ENCODE results near the gene PADI1.
"Not testable (repeated sequence)": the region's sequence is repeated elsewhere in the genome, so short reads cannot be mapped to it uniquely, and the experiment has no call there.

Gene PADI1

DNA sequence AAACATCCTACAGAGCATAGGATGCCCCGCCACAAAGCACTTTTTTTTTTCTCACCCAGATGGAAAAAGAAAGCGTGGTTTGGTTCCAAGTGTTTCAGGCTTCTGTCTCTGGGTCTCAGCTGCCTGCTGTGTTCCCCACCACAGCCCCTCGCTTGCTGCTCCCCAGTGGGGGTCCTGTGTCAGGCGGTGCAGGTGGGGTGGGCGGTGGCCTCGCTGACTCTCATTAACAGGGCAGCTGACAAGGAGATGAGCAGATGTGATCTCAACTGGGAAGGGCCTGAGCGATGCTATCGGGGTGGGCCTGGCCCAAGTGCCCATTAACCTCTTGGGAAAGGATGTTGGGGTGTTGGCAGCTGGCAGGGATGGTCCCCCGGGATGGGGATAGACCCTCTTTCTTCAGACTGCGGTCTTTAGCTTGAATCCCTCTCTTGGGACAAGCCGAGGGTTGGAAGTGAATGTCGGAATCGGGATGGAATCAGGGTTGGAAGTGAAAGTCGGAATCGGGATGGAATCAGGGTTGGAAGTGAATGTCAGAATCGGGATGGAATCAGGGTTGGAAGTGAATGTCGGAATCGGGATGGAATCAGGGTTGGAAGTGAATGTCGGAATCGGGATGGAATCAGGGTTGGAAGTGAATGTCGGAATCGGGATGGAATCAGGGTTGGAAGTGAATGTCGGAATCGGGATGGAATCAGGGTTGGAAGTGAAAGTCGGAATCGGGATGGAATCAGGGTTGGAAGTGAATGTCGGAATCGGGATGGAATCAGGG is 36.3 kb downstream of the PADI1 start:
- DNase-seq (ENCODE audit: low read depth) = not testable (repeated sequence)

DNA sequence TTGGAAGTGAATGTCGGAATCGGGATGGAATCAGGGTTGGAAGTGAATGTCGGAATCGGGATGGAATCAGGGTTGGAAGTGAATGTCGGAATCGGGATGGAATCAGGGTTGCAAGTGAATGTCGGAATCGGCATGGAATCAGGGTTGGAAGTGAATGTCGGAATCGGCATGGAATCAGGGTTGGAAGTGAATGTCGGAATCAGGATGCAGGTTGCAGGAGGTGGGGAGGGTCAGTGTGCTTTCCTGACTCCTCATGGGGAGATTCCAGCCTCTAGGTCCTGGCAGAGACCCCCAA is 36.8 kb downstream of the PADI1 start:
- DNase-seq (ENCODE audit: low read depth) = not testable (repeated sequence)

- DNase-seq (ENCODE audit: low read depth) = no peak
Observed at GRCh38 chr1:17243274-17243673, 38.3 kb downstream of the PADI1 start.

DNA sequence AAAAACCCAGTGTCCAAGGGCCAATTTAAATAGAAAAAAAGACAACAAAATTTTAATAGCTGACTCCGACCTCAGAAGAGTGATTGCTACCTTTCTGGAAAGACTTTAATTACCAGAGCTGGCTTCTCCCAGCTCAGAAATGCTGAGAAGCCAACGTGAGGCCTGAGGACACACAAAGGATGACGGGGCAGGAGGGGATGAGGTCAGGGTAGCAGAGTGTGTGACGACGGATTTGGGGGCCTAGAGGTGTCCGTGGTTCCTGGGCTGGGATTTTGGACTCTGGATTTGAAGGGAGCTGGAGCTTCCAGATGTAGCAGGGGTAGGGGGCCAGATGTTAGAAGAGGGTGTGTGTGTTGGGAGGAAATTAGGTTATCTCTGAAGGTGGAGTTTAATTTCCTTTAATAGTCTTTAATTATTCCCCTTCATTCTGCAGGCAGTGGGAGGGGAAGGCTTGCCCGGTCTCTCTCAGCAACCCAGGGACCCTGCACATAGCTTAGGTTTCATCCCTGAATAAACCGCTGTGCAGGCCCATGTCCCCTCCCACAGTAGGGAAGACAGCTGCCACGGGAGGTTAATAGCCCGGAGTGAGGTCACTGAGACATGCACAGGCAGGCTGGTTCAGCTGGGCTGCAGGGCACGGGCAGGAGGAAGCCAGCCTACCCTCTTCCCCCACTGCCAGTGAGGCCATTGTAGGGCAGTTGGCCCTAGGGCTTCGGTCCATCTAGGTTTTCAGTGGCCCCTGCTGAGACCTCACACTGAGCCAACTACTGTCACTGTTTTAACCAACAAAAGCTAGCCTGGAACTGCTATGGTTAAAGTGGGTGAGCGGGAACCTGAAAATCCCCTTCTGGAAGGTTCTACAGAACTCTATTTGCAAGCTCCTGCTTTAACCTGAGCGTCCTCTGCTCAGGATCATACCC is 40.2 kb downstream of the PADI1 start:
- no peak for DNase-seq (ENCODE audit: low read depth)

- DNase-seq (ENCODE audit: low read depth) = no peak
Observed at GRCh38 chr1:17245816-17246325, 40.9 kb downstream of the PADI1 start.

- DNase-seq (ENCODE audit: low read depth) = no peak
Observed at GRCh38 chr1:17246971-17247370, 42.0 kb downstream of the PADI1 start.

- no peak for DNase-seq (ENCODE audit: low read depth)
Observed at GRCh38 chr1:17248781-17249180, 43.9 kb downstream of the PADI1 start, which contains the start of gene PADI3. Gene PADI3, plus strand, starts transcription at chr1:17249098. Its CDS starts 40 bp downstream, at chr1:17249138.

DNA sequence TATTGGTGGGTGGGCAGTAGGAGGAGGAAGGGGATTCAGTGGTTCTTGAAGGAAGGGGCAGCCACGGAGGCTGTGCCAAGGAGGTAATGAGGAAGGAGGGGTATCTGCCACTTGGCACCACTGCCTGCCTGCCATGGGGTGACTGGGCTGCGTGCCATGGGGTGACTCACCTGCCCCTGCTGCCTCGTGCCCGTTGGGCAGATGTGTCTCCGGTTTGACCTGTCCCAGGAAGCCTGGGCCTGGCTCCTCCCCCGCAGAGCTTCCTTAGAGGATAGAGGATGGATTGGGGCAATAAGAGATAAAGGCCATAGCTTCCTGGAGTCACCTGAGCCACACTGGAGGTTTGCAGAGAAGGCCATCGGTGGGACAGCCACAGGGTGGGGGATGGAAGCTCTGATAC is 45.7 kb downstream of the PADI1 start:
- DNase-seq (ENCODE audit: low read depth) = no peak

GRCh38 chr1:17251246-17251645 is 46.3 kb downstream of the PADI1 start:
- DNase-seq (ENCODE audit: low read depth) = no peak

- no peak for DNase-seq (ENCODE audit: low read depth)
Observed at GRCh38 chr1:17251701-17252376, 46.9 kb downstream of the PADI1 start.

GRCh38 chr1:17255336-17255735 is 50.4 kb downstream of the PADI1 start:
- no peak for DNase-seq (ENCODE audit: low read depth)

- peak; percentile 16 for DNase-seq (ENCODE audit: low read depth)
Observed at GRCh38 chr1:17258116-17258757, 53.3 kb downstream of the PADI1 start.

DNA sequence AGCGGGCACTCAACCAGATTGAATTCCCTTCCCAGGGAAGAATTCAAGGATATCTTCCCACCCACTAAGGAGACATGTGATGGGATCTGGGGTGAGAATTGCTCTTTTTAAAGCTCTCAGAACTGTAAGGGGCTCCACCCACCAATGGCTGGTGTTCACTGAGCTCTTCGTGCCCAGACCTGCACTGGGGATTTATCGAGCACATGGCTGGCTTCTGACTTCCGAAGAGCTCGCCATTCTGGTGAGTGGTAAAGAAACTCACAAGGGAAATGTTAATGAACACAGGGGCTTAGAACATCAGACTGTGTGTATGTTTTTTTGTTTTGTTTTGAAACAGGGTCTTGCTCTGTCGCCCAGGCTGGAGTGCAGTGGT is 53.8 kb downstream of the PADI1 start:
- no peak for DNase-seq (ENCODE audit: low read depth)

DNA sequence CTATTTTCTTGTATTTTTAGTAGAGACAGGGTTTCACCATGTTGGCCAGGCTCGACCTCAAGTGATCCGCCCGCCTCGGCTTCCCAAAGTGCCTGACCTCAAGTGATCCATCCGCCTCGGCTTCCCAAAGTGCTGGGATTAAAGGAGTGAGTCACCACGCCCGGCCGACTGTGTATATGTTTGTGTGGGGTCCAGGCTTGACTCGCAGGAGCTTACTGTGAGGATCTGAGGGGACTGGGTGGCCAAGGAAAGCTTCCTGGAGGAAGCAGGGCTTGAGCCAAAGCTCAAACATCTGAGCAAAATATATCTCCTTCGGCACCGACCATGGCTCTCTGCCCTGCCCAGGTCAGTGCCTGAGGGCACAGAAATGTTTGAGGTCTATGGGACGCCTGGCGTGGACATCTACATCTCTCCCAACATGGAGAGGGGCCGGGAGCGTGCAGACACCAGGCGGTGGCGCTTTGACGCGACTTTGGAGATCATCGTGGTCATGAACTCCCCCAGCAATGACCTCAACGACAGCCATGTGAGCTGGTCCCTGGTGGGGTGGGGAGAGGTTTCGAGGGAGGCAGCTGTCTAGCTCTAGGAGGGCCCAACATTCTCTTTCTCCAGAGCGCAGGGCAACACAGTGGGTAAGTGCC is 54.4 kb downstream of the PADI1 start:
- no peak for DNase-seq (ENCODE audit: low read depth)

GRCh38 chr1:17260264-17260663 is 55.3 kb downstream of the PADI1 start:
- DNase-seq (ENCODE audit: low read depth) = no peak

GRCh38 chr1:17260738-17261137 is 55.8 kb downstream of the PADI1 start:
- no peak for DNase-seq (ENCODE audit: low read depth)

DNA sequence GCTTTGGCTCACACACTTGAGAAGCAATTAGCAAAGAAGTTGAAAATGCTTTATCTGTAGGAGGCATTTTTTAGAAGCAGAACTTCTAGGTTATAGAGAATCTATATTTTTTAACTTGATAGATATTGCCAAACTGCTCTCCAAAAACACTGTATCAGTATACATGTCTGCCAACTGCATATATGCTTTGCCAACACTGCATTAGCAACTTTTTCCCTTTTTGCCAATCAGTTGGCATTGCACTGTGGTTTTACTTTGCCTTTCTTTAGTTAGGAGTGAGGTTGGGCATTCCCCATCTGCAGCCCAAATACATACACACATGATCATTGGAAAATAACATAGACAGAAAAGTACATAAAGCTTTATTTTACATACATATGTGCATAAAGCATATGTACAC is 59.0 kb downstream of the PADI1 start:
- no peak for DNase-seq (ENCODE audit: low read depth)

GRCh38 chr1:17264470-17264869 is 59.5 kb downstream of the PADI1 start:
- DNase-seq (ENCODE audit: low read depth) = no peak

- DNase-seq (ENCODE audit: low read depth) = no peak
Observed at GRCh38 chr1:17265162-17265561, 60.2 kb downstream of the PADI1 start.

DNA sequence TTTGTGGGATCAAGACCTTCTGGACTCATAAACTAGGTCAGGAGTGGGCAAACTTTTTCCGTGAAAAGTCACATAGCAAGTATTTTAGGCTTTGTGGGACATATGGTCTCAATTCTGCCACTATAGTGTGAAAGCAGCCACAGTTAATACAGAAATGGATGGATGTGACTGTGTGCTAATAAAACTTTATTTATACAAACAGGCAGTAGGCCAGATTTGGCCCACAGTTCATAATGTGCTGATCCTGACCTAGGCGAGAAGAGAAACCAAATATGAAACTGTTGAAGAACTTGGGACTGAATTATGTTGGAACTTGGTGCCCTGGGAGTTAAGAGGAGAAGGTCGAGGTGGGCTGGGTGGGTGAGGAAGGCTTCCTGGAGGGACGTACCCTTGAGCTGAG is 61.0 kb downstream of the PADI1 start:
- no peak for DNase-seq (ENCODE audit: low read depth)

All from fibroblast of the conjunctiva (primary cell).